ENCODE measurements around the gene PDZD4.

The PDZD4 gene

DNA sequence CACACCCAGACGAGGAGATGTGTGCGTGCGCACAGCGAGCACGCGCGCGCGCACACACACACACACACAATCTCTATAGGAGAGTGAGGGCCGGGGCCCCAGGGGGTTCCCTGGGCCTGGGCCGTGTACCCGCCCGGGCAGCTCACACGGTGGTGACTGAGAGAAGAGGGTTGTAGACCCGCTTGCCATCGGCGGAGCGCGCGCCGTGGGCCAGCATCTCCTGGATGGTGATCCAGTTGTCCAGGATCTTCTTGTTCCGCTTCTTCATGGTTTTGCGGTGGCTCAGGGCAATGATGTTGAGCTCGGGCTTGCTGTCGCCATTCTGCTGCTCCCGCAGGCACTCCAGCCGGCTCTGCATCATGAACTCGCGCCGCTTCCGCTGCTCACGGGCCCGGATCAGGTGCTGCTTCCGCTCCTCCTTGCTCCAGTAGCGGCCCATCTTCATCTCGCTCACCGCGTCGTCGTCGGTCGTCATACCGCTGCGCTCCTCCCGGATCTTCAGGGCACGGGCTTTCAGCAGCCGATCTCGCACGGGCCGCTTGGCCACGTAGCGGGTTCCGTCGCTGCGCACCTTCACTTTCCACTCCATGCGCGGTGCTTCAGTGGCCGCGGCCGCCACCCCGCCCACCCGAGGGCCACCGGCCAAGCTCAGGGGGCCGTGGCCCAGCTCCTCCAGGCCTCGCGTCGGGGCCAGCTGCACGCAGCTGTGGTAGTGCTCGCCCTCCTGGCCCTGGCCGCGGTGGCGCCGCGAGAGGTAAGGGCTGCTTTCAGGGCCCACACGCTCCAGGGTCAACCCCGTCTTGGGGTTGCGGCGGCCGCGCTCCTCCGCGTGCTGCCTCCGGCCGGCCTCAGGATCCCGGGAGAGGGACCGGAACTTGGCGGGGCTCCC, 26.9 kb downstream of the PDZD4 start:
- H3K9ac ChIP-seq (ENCODE audit: low read length) = no peak overlapping the region
- H3K27ac ChIP-seq (ENCODE audit: low read depth, low read length) = no peak overlapping the region
- H3K27me3 ChIP-seq (ENCODE audit: control insufficient read depth in 1 of 2, insufficient read depth in 2 of 2, low read length in 2 of 2) = peaks cover 0 to 13% of the 10 kb centered on the region in 2 donors
- H3K4me3 ChIP-seq (ENCODE audit: low read depth in 1 of 2, low read length in 2 of 2) = no peak overlapping the region
- H3K4me1 ChIP-seq (ENCODE audit: insufficient read depth, low read length) = no peaks in the 10 kb centered on the region
- H3K36me3 ChIP-seq (ENCODE audit: insufficient read depth, low read length) = no peaks in the 10 kb centered on the region
- no peaks in the 10 kb centered on the region for H3K9me3 ChIP-seq (ENCODE audit: low read length)

GRCh38 chrX:153802513-153803045, 27.8 kb downstream of the PDZD4 start:
- peaks cover 0 to 15% of the 10 kb centered on the region in 2 donors for H3K27me3 ChIP-seq (ENCODE audit: control insufficient read depth in 1 of 2, insufficient read depth in 2 of 2, low read length in 2 of 2)
- H3K9ac ChIP-seq (ENCODE audit: low read length) = no peak overlapping the region
- no peaks in the 10 kb centered on the region for H3K36me3 ChIP-seq (ENCODE audit: insufficient read depth, low read length)
- no peaks in the 10 kb centered on the region for H3K9me3 ChIP-seq (ENCODE audit: low read length)
- no peaks in the 10 kb centered on the region for H3K4me1 ChIP-seq (ENCODE audit: insufficient read depth, low read length)
- H3K4me3 ChIP-seq (ENCODE audit: low read depth in 1 of 2, low read length in 2 of 2) = no peak overlapping the region
- no peak overlapping the region for H3K27ac ChIP-seq (ENCODE audit: low read depth, low read length)

DNA sequence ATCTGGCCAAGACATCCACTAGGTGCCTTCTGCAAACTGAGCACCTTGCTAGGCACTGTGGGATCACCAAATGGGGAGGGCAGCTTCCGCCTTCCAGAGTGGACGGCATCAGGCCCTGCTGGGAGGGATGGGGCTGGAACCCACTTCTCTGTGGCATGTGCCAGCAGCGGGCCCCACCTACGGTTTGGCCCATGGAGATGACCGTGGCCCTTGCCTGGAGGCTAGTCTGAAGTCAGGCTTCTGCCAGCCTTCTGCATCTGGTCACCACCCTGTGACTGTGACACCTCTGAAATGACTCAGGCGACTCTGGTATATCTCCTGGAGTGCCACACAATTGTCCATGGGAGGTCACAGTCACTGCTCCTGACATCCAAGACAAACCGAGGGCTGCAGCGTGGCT, 28.7 kb downstream of the PDZD4 start:
- no peaks in the 10 kb centered on the region for H3K4me1 ChIP-seq (ENCODE audit: insufficient read depth, low read length)
- no peaks in the 10 kb centered on the region for H3K9me3 ChIP-seq (ENCODE audit: low read length)
- no peak overlapping the region for H3K9ac ChIP-seq (ENCODE audit: low read length)
- H3K36me3 ChIP-seq (ENCODE audit: insufficient read depth, low read length) = peaks cover 9% of the 10 kb centered on the region
- H3K4me3 ChIP-seq (ENCODE audit: low read depth in 1 of 2, low read length in 2 of 2) = no peak overlapping the region
- H3K27ac ChIP-seq (ENCODE audit: low read depth, low read length) = no peak overlapping the region
- H3K27me3 ChIP-seq (ENCODE audit: control insufficient read depth in 1 of 2, insufficient read depth in 2 of 2, low read length in 2 of 2) = peaks cover 0 to 9% of the 10 kb centered on the region in 2 donors

GRCh38 chrX:153800746-153801145, 29.6 kb downstream of the PDZD4 start:
- peaks cover 9% of the 10 kb centered on the region for H3K36me3 ChIP-seq (ENCODE audit: insufficient read depth, low read length)
- H3K27me3 ChIP-seq (ENCODE audit: control insufficient read depth in 1 of 2, insufficient read depth in 2 of 2, low read length in 2 of 2) = peaks cover 0 to 3% of the 10 kb centered on the region in 2 donors
- no peaks in the 10 kb centered on the region for H3K9me3 ChIP-seq (ENCODE audit: low read length)
- H3K9ac ChIP-seq (ENCODE audit: low read length) = no peak overlapping the region
- peaks cover 4% of the 10 kb centered on the region for H3K4me1 ChIP-seq (ENCODE audit: insufficient read depth, low read length)
- H3K27ac ChIP-seq (ENCODE audit: low read depth, low read length) = no peak overlapping the region
- H3K4me3 ChIP-seq (ENCODE audit: low read depth in 1 of 2, low read length in 2 of 2) = no peak overlapping the region

DNA sequence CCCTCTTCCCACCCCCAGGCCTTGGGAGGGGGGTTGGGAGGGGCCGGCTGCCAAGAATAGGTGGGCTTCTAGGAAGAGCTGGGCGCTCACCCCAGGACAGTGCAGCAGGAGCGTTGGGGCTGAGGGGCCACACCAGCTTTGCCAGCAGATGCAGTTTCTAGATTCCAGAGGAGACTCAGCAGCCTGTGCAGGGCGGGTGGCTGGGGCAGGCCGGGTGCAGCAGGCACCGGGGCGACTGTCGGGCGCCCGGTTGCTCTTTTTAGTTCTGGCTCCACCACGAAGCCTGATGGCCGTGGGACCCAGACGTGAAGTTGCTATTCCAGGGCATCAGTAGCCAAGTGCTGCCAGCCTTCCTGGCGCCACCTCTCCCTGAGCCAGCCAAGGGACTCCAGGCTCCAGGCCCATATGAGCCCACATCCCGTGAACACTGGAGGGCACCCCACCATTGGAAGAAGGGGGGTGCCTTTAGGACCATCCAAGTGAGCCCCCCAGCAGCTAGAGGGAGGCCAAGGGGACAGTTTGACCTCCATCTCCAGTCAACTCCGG, 30.1 kb downstream of the PDZD4 start:
- Histone ChIP-seq H3K4me3 (ENCODE audit: low read depth in 1 of 2, low read length in 2 of 2) (no peak overlapping the region), H3K36me3 (ENCODE audit: insufficient read depth, low read length) (peaks cover 9% of the 10 kb centered on the region), H3K9ac (ENCODE audit: low read length) (no peak overlapping the region), H3K4me1 (ENCODE audit: insufficient read depth, low read length) (peaks cover 9% of the 10 kb centered on the region), H3K27me3 (ENCODE audit: control insufficient read depth in 1 of 2, insufficient read depth in 2 of 2, low read length in 2 of 2) (peaks cover 0 to 3% of the 10 kb centered on the region in 2 donors), H3K9me3 (ENCODE audit: low read length) (no peaks in the 10 kb centered on the region), H3K27ac (ENCODE audit: low read depth, low read length) (no peak overlapping the region)

DNA sequence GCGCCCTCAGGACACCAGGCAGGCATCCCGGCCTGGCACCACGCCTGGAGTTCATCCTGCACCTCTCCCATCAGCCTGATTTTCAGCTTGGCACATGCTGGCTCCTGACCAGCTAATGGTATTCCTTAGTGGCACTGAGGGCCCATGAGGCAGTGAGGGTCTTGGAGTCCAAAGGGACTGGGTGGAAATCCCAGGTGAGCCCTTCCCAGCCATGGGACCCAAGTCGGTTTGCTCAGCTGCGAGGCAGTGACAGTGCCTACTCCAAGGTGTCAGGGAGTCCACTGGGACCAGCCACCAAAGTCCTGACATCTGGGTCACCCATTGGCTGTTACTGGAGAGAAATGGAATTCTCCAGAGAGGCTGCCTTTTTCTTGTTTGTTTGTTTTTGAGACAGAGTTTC, 31.0 kb downstream of the PDZD4 start:
- Histone ChIP-seq H3K4me3 (ENCODE audit: low read depth in 1 of 2, low read length in 2 of 2) (no peak overlapping the region), H3K27ac (ENCODE audit: low read depth, low read length) (no peak overlapping the region), H3K9me3 (ENCODE audit: low read length) (no peaks in the 10 kb centered on the region), H3K27me3 (ENCODE audit: control insufficient read depth in 1 of 2, insufficient read depth in 2 of 2, low read length in 2 of 2) (peaks cover 0 to 3% of the 10 kb centered on the region in 2 donors), H3K9ac (ENCODE audit: low read length) (no peak overlapping the region), H3K4me1 (ENCODE audit: insufficient read depth, low read length) (peaks cover 11% of the 10 kb centered on the region), H3K36me3 (ENCODE audit: insufficient read depth, low read length) (peaks cover 9% of the 10 kb centered on the region)

- H3K9me3 ChIP-seq (ENCODE audit: low read length) = no peaks in the 10 kb centered on the region
- H3K27ac ChIP-seq (ENCODE audit: low read depth, low read length) = no peak overlapping the region
- peaks cover 0 to 3% of the 10 kb centered on the region in 2 donors for H3K27me3 ChIP-seq (ENCODE audit: control insufficient read depth in 1 of 2, insufficient read depth in 2 of 2, low read length in 2 of 2)
- H3K9ac ChIP-seq (ENCODE audit: low read length) = no peak overlapping the region
- H3K4me1 ChIP-seq (ENCODE audit: insufficient read depth, low read length) = peaks cover 19% of the 10 kb centered on the region
- peaks cover 9% of the 10 kb centered on the region for H3K36me3 ChIP-seq (ENCODE audit: insufficient read depth, low read length)
- H3K4me3 ChIP-seq (ENCODE audit: low read depth in 1 of 2, low read length in 2 of 2) = no peak overlapping the region
These were observed 32.8 kb downstream of the PDZD4 start for GRCh38 chrX:153797415-153798015.

- Histone ChIP-seq H3K27ac (ENCODE audit: low read depth, low read length) (peak overlapping the region; percentile 71), H3K4me3 (ENCODE audit: low read depth in 1 of 2, low read length in 2 of 2) (peak overlapping the region; percentile 49 to 70), H3K9ac (ENCODE audit: low read length) (peak overlapping the region; percentile 6), H3K9me3 (ENCODE audit: low read length) (no peaks in the 10 kb centered on the region), H3K36me3 (ENCODE audit: insufficient read depth, low read length) (peaks cover 9% of the 10 kb centered on the region), H3K27me3 (ENCODE audit: control insufficient read depth in 1 of 2, insufficient read depth in 2 of 2, low read length in 2 of 2) (peaks cover 0 to 10% of the 10 kb centered on the region in 2 donors), H3K4me1 (ENCODE audit: insufficient read depth, low read length) (peaks cover 28% of the 10 kb centered on the region)
These were observed 35.2 kb downstream of the PDZD4 start for GRCh38 chrX:153794897-153795816.

DNA sequence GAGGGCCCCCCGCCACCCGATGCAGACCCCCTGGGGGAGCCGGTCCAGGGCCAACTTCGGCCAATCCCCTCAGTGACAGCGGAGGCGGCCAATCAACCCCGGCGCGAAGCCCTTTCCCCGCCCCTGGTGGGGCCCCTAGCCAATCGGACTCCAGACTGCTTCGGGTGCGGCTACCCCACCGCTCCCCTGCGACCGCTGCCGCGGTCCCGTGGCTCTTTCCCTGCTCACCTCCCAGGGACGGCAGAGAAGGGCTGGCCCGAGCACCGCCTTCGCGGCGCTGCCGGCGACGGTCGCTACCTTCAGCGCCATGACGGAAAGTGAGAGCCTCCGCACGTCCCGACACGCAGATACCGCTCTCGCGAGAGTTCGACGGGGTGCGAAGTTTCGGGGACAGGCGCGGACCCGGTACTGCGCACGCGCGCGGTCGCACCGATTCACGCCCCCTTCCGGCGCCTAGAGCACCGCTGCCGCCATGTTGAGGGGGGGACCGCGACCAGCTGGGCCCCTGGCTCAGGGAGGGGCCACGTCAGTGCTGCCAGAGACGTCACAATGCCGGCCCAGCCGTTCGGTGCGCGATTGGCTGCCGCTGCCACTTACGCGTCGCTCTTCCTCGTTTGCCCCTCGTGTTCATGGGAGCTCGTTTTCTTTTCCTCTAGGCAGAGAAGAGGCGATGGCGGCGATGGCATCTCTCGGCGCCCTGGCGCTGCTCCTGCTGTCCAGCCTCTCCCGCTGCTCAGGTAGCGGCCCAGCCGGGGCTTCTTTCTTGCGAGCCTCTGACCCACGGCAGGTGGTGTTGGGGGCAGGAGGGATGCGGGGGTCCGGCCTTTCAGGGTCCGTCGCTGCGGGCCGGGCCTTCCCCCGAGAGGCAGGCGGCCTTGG, 36.1 kb downstream of the PDZD4 start, which contains the start of the genes IDH3G and SSR4:
IDH3G (minus strand) TSS at position 358 of the 879 bp plus-strand sequence; CDS start at position 309, 49 bp downstream.
SSR4 (plus strand) TSS at position 651 of the 879 bp plus-strand sequence; CDS start at position 671, 20 bp downstream.
- peak within 1 kb of the TSS; percentile 58 to 70 for H3K4me3 ChIP-seq (ENCODE audit: low read depth in 1 of 2, low read length in 2 of 2)
- peak within 1 kb of the TSS; percentile 71 for H3K27ac ChIP-seq (ENCODE audit: low read depth, low read length)
- H3K9ac ChIP-seq (ENCODE audit: low read length) = peak within 1 kb of the TSS; percentile 68
- peaks cover 28% of the 10 kb centered on the region for H3K4me1 ChIP-seq (ENCODE audit: insufficient read depth, low read length)
- H3K9me3 ChIP-seq (ENCODE audit: low read length) = no peaks in the 10 kb centered on the region
- peaks cover 0 to 16% of the 10 kb centered on the region in 2 donors for H3K27me3 ChIP-seq (ENCODE audit: control insufficient read depth in 1 of 2, insufficient read depth in 2 of 2, low read length in 2 of 2)
- peaks cover 9% of the 10 kb centered on the region for H3K36me3 ChIP-seq (ENCODE audit: insufficient read depth, low read length)

GRCh38 chrX:153793291-153793690, 37.1 kb downstream of the PDZD4 start:
- peaks cover 28% of the 10 kb centered on the region for H3K4me1 ChIP-seq (ENCODE audit: insufficient read depth, low read length)
- no peaks in the 10 kb centered on the region for H3K9me3 ChIP-seq (ENCODE audit: low read length)
- H3K27ac ChIP-seq (ENCODE audit: low read depth, low read length) = peak overlapping the region; percentile 57
- H3K4me3 ChIP-seq (ENCODE audit: low read depth in 1 of 2, low read length in 2 of 2) = peak overlapping the region; percentile 58 to 70
- H3K9ac ChIP-seq (ENCODE audit: low read length) = peak overlapping the region; percentile 68
- peaks cover 0 to 14% of the 10 kb centered on the region in 2 donors for H3K27me3 ChIP-seq (ENCODE audit: control insufficient read depth in 1 of 2, insufficient read depth in 2 of 2, low read length in 2 of 2)
- peaks cover 9% of the 10 kb centered on the region for H3K36me3 ChIP-seq (ENCODE audit: insufficient read depth, low read length)

All from muscle layer of colon (tissue), 2 donors.